ENCODE results near the gene ATP6V0C.

ATP6V0C gene

GRCh38 chr16:2515180-2515851, 1.6 kb downstream of the ATP6V0C start:
- Histone ChIP-seq H3K4me3 (ENCODE audit: low read depth, low read length) (peak overlapping the region; percentile 87), H3K79me2 (ENCODE audit: control insufficient read depth, insufficient read depth, low read length, unreplicated experiment) (peaks cover 62% of the 10 kb centered on the region), H3K27ac (ENCODE audit: low read depth, low read length) (peak overlapping the region; percentile 91), H3K36me3 (ENCODE audit: insufficient read depth, low read length) (no peaks in the 10 kb centered on the region), H3K4me1 (ENCODE audit: control insufficient read depth, insufficient read depth, low read length, unreplicated experiment) (peaks cover 41% of the 10 kb centered on the region), H3K27me3 (ENCODE audit: insufficient read depth, low read length) (no peaks in the 10 kb centered on the region), H2AFZ (ENCODE audit: low read length, unreplicated experiment) (no peak overlapping the region)

GRCh38 chr16:2516391-2517240, 2.9 kb downstream of the ATP6V0C start:
- Histone ChIP-seq H2AFZ (ENCODE audit: low read length, unreplicated experiment) (no peak overlapping the region), H3K4me3 (ENCODE audit: low read depth, low read length) (peak overlapping the region; percentile 87), H3K27ac (ENCODE audit: low read depth, low read length) (no peak overlapping the region), H3K27me3 (ENCODE audit: insufficient read depth, low read length) (no peaks in the 10 kb centered on the region), H3K79me2 (ENCODE audit: control insufficient read depth, insufficient read depth, low read length, unreplicated experiment) (peaks cover 73% of the 10 kb centered on the region), H3K36me3 (ENCODE audit: insufficient read depth, low read length) (no peaks in the 10 kb centered on the region), H3K4me1 (ENCODE audit: control insufficient read depth, insufficient read depth, low read length, unreplicated experiment) (peaks cover 45% of the 10 kb centered on the region)

DNA sequence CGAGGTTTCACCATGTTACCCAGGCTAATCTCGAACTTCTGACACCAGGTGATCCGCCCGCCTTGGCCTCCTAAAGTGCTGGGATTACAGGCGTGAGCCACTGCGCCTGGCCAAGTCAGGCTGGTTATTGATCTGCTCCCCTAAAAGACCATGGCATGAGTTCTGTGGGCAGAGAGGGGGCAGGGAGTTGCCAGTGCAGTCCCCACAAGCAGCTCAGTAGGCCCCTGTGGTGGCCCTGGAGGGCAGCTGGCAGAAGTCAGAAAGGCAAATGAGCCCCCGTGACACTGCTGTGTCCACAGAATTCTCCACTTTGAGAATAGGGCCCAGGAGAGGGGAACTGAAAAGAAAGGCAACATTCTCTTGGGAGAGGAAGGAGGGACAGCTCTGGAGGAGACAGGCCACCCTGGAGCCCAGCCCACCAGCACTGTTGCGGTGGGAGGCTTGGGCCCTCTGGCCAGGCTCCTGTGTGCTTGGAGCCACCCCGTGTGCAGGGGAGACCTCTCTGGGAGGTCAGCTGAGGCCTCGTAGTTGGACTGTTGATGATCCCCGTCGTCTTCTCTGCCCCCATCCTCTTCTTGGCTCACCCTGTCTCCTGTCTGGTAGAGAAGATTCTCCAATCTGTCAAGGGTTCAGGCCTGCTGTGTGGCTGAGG, 4.3 kb downstream of the ATP6V0C start:
- Histone ChIP-seq H3K79me2 (ENCODE audit: control insufficient read depth, insufficient read depth, low read length, unreplicated experiment) (peaks cover 77% of the 10 kb centered on the region), H3K36me3 (ENCODE audit: insufficient read depth, low read length) (no peaks in the 10 kb centered on the region), H3K27me3 (ENCODE audit: insufficient read depth, low read length) (no peaks in the 10 kb centered on the region), H3K4me1 (ENCODE audit: control insufficient read depth, insufficient read depth, low read length, unreplicated experiment) (peaks cover 45% of the 10 kb centered on the region), H3K27ac (ENCODE audit: low read depth, low read length) (no peak overlapping the region), H2AFZ (ENCODE audit: low read length, unreplicated experiment) (no peak overlapping the region), H3K4me3 (ENCODE audit: low read depth, low read length) (no peak overlapping the region; the same call in 1 of the 2 replicates)

- Histone ChIP-seq H3K79me2 (ENCODE audit: control insufficient read depth, insufficient read depth, low read length, unreplicated experiment) (peaks cover 80% of the 10 kb centered on the region), H3K4me1 (ENCODE audit: control insufficient read depth, insufficient read depth, low read length, unreplicated experiment) (peaks cover 45% of the 10 kb centered on the region), H3K4me3 (ENCODE audit: low read depth, low read length) (peak overlapping the region; percentile 55; the same call in 1 of the 2 replicates), H3K36me3 (ENCODE audit: insufficient read depth, low read length) (no peaks in the 10 kb centered on the region; the same call in 1 of the 2 replicates), H3K27me3 (ENCODE audit: insufficient read depth, low read length) (no peaks in the 10 kb centered on the region), H3K27ac (ENCODE audit: low read depth, low read length) (0 out of 2 replicates have a peak overlapping the region, but pooled peaks have one; percentile 59), H2AFZ (ENCODE audit: low read length, unreplicated experiment) (no peak overlapping the region)
Observed at GRCh38 chr16:2518823-2519710, 5.3 kb downstream of the ATP6V0C start.

DNA sequence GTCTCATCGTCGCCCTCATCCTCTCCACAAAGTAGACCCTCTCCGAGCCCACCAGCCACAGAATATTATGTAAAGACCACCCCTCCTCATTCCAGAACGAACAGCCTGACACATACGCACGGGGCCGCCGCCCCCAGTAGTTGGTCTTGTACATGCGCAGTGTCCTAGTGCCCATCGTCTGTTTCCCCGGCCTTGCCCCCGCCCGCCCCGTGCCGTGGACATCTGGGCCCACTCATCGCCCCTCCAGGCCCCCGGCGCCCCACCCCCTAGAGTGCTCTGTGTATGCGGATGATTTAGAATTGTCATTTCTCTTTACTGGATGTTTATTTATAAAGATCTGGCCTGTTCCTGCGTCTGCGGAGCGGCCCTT, 5.9 kb downstream of the ATP6V0C start:
- no peak overlapping the region for H2AFZ ChIP-seq (ENCODE audit: low read length, unreplicated experiment)
- peaks cover 4% of the 10 kb centered on the region; the same call in 1 of the 2 replicates for H3K36me3 ChIP-seq (ENCODE audit: insufficient read depth, low read length)
- H3K4me1 ChIP-seq (ENCODE audit: control insufficient read depth, insufficient read depth, low read length, unreplicated experiment): peaks cover 45% of the 10 kb centered on the region
- peak overlapping the region; percentile 55 for H3K4me3 ChIP-seq (ENCODE audit: low read depth, low read length)
- no peaks in the 10 kb centered on the region for H3K27me3 ChIP-seq (ENCODE audit: insufficient read depth, low read length)
- H3K27ac ChIP-seq (ENCODE audit: low read depth, low read length): peak overlapping the region; percentile 59
- peaks cover 79% of the 10 kb centered on the region for H3K79me2 ChIP-seq (ENCODE audit: control insufficient read depth, insufficient read depth, low read length, unreplicated experiment)

DNA sequence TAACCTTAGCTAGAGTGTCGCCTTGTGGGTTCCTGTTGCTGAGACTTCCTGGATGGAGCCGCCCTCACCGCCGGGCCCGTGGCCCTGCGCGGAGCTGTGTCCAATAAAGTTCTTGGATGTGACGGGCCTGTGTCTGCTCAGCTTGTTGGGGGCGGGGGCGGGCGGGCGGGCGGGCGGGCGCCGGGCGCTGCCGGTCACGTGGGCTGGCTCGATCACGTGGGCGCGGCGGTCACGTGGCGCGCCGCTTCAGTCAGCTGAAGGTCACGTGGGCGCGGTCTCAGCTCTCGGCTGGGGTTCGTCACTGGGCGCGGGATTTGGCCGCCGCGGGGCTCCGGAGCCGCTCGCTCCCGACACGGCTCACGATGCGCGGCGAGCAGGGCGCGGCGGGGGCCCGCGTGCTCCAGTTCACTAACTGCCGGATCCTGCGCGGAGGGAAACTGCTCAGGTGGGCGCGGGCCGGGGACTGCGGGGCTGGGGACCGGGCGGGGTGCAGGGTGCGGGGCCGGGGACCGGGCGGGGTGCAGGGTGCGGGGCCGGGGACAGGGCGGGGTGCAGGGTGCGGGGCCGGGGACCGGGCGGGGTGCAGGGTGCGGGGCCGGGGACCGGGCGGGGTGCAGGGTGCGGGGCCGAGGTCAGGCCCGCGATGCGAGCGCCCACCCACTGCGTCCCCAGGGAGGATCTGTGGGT, 6.5 kb downstream of the ATP6V0C start, which contains the start of gene AMDHD2:
Gene AMDHD2 (plus strand): TSS at position 275 of the 687 bp plus-strand sequence. CDS start 88 bp downstream, at position 363.
- no peak within 1 kb of the TSS for H2AFZ ChIP-seq (ENCODE audit: low read length, unreplicated experiment)
- no peaks in the 10 kb centered on the region for H3K27me3 ChIP-seq (ENCODE audit: insufficient read depth, low read length)
- H3K4me1 ChIP-seq (ENCODE audit: control insufficient read depth, insufficient read depth, low read length, unreplicated experiment): peaks cover 44% of the 10 kb centered on the region
- peak within 1 kb of the TSS; percentile 96 for H3K4me3 ChIP-seq (ENCODE audit: low read depth, low read length)
- H3K79me2 ChIP-seq (ENCODE audit: control insufficient read depth, insufficient read depth, low read length, unreplicated experiment): peaks cover 74% of the 10 kb centered on the region
- H3K27ac ChIP-seq (ENCODE audit: low read depth, low read length): peak within 1 kb of the TSS; percentile 59
- H3K36me3 ChIP-seq (ENCODE audit: insufficient read depth, low read length): peaks cover 6% of the 10 kb centered on the region; the same call in 1 of the 2 replicates

- Histone ChIP-seq H3K4me1 (ENCODE audit: control insufficient read depth, insufficient read depth, low read length, unreplicated experiment) (peaks cover 37% of the 10 kb centered on the region), H3K36me3 (ENCODE audit: insufficient read depth, low read length) (peaks cover 6% of the 10 kb centered on the region; the same call in 1 of the 2 replicates), H3K4me3 (ENCODE audit: low read depth, low read length) (peak overlapping the region; percentile 96), H3K27ac (ENCODE audit: low read depth, low read length) (no peak overlapping the region; the same call in 1 of the 2 replicates), H3K79me2 (ENCODE audit: control insufficient read depth, insufficient read depth, low read length, unreplicated experiment) (peaks cover 68% of the 10 kb centered on the region), H2AFZ (ENCODE audit: low read length, unreplicated experiment) (no peak overlapping the region), H3K27me3 (ENCODE audit: insufficient read depth, low read length) (no peaks in the 10 kb centered on the region)
Observed at GRCh38 chr16:2520784-2521531, 7.2 kb downstream of the ATP6V0C start.

- H3K36me3 ChIP-seq (ENCODE audit: insufficient read depth, low read length): peaks cover 6% of the 10 kb centered on the region; the same call in 1 of the 2 replicates
- H3K27ac ChIP-seq (ENCODE audit: low read depth, low read length): no peak overlapping the region
- no peaks in the 10 kb centered on the region for H3K27me3 ChIP-seq (ENCODE audit: insufficient read depth, low read length)
- no peak overlapping the region for H3K4me3 ChIP-seq (ENCODE audit: low read depth, low read length)
- H3K79me2 ChIP-seq (ENCODE audit: control insufficient read depth, insufficient read depth, low read length, unreplicated experiment): peaks cover 41% of the 10 kb centered on the region
- peaks cover 12% of the 10 kb centered on the region for H3K4me1 ChIP-seq (ENCODE audit: control insufficient read depth, insufficient read depth, low read length, unreplicated experiment)
- no peak overlapping the region for H2AFZ ChIP-seq (ENCODE audit: low read length, unreplicated experiment)
Observed at GRCh38 chr16:2523801-2524231, 10.1 kb downstream of the ATP6V0C start.

DNA sequence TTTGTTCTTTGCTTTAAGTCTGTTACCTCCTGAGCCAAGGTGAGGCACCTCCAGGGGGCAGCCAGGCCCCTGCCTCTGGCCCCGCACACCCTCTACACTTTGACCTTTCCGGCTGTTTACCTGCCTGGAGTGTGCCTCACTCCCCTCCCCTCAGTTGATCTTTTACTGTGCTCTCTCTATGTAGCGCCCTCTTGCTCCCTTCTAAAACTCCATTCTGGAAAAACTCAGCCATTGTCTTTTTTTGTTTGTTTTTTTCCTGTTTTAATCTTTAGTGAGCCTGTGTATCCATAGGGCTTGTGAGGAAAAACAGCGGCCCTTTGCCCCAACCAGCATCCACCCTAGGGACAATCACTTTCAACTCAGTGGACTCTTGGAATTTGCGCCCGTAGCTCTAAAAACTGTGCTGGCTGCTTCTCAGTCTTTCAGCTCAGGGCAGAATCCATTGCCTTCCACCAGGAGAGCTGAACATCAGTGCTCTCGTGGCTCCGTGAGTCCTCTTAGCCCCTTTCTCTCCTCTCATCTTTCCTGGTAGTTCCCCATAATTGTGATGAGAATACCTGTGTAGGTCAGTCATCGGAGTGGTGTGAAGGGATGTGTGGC, 10.7 kb downstream of the ATP6V0C start:
- no peak overlapping the region for H2AFZ ChIP-seq (ENCODE audit: low read length, unreplicated experiment)
- no peak overlapping the region for H3K27ac ChIP-seq (ENCODE audit: low read depth, low read length)
- peaks cover 6% of the 10 kb centered on the region; the same call in 1 of the 2 replicates for H3K36me3 ChIP-seq (ENCODE audit: insufficient read depth, low read length)
- no peak overlapping the region for H3K4me3 ChIP-seq (ENCODE audit: low read depth, low read length)
- no peaks in the 10 kb centered on the region for H3K27me3 ChIP-seq (ENCODE audit: insufficient read depth, low read length)
- H3K79me2 ChIP-seq (ENCODE audit: control insufficient read depth, insufficient read depth, low read length, unreplicated experiment): peaks cover 35% of the 10 kb centered on the region
- peaks cover 7% of the 10 kb centered on the region for H3K4me1 ChIP-seq (ENCODE audit: control insufficient read depth, insufficient read depth, low read length, unreplicated experiment)
